HL-60 (cell line): Measurements from ENCODE around the gene CYTIP.

Source experiments
- DNase-seq, 2 experiments: peaks; one replicate each; pipeline ENCODE4 v3.0.0-alpha.2; 2010 to 2020; ENCODE audit warnings: low read depth in 1 of 2, low spot score in 1 of 2
- H3K27ac ChIP-seq: fragments of 250-450 bp; sonication (Bioruptor Pico); replicated peaks from 2 replicates; pipeline ENCODE4 v1.5.1; 2020; ENCODE audit warnings: mild to moderate bottlenecking, moderate library complexity
- H3K27me3 ChIP-seq: fragments of 250-450 bp; sonication (Bioruptor Pico); 2 replicates; pipeline ENCODE4 v1.5.1; 2021; ENCODE audit warnings: mild to moderate bottlenecking, moderate library complexity; ENCODE audit not compliant: insufficient read depth, poor library complexity, severe bottlenecking
- H3K4me3 ChIP-seq: replicated peaks from 2 replicates; pipeline ENCODE4 v1.5.1; 2011; ENCODE audit warnings: mild to moderate bottlenecking, control low read depth, low read length; ENCODE audit not compliant: insufficient read depth
- GABPA ChIP-seq: IDR thresholded peaks from 2 replicates; pipeline ENCODE4 v1.6.1; 2012; ENCODE audit warnings: low read depth
- POLR2AphosphoS5 ChIP-seq: IDR thresholded peaks from 2 replicates; pipeline ENCODE4 v1.6.1; 2012; ENCODE audit warnings: low read depth
- SPI1 ChIP-seq: IDR thresholded peaks from 2 replicates; pipeline ENCODE4 v1.6.1; 2012; ENCODE audit warnings: low read depth, mild to moderate bottlenecking, borderline replicate concordance
- TF ChIP-seq, protein P1 (sequence below): IDR thresholded peaks from 2 replicates; pipeline ENCODE4 v1.6.1; 2012; ENCODE audit warnings: low read depth; ENCODE audit not compliant: insufficient replicate concordance
- TF ChIP-seq, protein P2 (sequence below): IDR thresholded peaks from one replicate; pipeline ENCODE4 v1.5.1; 2011; ENCODE audit warnings: low read length, control low read depth, inconsistent platforms; ENCODE audit not compliant: insufficient read depth

The CYTIP gene

DNA sequence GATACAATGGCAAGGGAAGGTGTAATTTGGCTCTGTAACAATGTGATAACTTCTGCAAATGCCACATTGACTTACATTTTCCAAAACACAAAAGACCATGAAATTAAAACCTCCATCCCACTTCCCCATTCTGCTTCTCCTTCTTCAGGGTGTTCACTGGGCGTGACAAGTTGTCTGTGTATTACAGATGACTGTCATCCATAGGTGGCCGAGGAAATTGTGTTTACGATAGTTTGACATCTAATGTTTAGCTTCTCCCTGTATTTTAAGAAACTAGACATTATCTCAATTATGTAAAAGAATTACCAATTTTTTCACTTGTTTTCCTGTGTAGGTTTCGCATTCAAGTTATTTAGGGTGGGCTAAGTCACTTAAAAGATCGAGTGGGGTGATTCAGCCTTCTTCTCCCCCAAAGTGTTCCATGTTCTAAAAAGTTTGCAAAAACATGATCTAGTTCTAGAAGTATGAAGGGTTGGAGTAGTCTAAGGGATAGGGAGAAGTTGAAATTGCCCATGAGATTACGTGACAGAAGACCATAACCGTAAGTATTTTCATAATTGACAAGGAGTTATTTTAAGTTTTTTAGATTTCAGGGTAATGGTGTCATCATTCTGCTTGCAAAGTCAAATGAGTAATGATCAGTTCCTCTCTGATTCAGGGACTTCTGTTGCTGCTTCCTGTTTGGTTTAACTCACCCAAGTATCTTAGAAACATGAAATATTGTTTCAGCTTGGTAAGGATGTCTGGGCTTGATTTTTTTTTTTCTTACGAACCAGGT is 25.2 kb upstream of the CYTIP start:
- peak; percentile 78 to 89 for DNase-seq
- Histone ChIP-seq H3K27ac (peak overlapping the region; percentile 95), H3K27me3 (no peaks in the 10 kb centered on the region), H3K4me3 (peak overlapping the region; percentile 18; the same call in 1 of the 2 replicates)
- TF ChIP-seq, protein P1, sequence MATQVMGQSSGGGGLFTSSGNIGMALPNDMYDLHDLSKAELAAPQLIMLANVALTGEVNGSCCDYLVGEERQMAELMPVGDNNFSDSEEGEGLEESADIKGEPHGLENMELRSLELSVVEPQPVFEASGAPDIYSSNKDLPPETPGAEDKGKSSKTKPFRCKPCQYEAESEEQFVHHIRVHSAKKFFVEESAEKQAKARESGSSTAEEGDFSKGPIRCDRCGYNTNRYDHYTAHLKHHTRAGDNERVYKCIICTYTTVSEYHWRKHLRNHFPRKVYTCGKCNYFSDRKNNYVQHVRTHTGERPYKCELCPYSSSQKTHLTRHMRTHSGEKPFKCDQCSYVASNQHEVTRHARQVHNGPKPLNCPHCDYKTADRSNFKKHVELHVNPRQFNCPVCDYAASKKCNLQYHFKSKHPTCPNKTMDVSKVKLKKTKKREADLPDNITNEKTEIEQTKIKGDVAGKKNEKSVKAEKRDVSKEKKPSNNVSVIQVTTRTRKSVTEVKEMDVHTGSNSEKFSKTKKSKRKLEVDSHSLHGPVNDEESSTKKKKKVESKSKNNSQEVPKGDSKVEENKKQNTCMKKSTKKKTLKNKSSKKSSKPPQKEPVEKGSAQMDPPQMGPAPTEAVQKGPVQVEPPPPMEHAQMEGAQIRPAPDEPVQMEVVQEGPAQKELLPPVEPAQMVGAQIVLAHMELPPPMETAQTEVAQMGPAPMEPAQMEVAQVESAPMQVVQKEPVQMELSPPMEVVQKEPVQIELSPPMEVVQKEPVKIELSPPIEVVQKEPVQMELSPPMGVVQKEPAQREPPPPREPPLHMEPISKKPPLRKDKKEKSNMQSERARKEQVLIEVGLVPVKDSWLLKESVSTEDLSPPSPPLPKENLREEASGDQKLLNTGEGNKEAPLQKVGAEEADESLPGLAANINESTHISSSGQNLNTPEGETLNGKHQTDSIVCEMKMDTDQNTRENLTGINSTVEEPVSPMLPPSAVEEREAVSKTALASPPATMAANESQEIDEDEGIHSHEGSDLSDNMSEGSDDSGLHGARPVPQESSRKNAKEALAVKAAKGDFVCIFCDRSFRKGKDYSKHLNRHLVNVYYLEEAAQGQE, result no peak
- TF ChIP-seq SPI1 (peak; percentile 99), POLR2AphosphoS5 (peak; percentile 37; the same call in 1 of the 2 replicates), GABPA (no peak)
- TF ChIP-seq, protein P2, sequence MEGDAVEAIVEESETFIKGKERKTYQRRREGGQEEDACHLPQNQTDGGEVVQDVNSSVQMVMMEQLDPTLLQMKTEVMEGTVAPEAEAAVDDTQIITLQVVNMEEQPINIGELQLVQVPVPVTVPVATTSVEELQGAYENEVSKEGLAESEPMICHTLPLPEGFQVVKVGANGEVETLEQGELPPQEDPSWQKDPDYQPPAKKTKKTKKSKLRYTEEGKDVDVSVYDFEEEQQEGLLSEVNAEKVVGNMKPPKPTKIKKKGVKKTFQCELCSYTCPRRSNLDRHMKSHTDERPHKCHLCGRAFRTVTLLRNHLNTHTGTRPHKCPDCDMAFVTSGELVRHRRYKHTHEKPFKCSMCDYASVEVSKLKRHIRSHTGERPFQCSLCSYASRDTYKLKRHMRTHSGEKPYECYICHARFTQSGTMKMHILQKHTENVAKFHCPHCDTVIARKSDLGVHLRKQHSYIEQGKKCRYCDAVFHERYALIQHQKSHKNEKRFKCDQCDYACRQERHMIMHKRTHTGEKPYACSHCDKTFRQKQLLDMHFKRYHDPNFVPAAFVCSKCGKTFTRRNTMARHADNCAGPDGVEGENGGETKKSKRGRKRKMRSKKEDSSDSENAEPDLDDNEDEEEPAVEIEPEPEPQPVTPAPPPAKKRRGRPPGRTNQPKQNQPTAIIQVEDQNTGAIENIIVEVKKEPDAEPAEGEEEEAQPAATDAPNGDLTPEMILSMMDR, result no peak

DNA sequence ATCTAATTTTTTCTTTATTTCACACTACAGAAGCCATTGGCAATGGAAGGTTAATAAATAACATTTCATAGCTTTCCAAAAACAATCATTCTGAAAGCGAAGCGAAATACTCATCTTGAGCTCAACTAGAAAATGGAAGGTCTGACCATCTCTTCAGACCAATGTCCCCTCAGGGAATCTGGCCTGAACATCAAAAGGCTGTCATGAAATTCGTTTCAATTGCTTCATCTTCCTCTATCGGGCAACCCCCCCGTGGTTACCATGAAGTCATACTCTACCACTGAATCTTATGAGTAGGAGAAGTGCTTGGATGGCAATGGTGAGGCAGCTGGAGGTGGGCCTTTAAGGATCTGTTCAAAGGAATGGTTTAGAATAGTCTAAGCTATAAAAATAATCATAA is 22.9 kb upstream of the CYTIP start:
- Histone ChIP-seq H3K4me3 (no peak overlapping the region), H3K27me3 (no peaks in the 10 kb centered on the region), H3K27ac (no peak overlapping the region)
- DNase-seq, result peak in 1 of 2 experiments; percentile 54
- TF ChIP-seq GABPA (no peak), SPI1 (no peak), POLR2AphosphoS5 (no peak)
- TF ChIP-seq, protein P2, result no peak
- TF ChIP-seq, protein P1, result no peak

DNA sequence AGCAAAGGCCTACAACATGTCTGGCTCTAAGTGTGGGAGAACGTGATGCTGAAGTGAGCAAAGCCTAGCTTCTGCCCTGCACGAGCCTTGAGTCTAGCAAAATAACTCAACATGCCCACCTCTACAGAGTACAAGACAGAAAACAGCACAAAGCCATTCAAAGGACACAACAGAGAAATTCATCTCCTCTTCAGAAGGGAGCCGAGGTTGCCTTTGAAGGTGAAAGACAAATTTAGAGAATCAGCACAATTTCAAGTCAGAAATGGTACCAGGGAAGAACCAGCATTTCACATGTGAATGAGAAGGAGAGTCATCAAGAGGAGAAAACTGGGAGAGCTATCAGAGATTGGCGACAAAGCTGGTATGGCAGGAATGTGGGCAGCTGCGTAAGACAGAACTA is 21.7 kb upstream of the CYTIP start:
- H3K27ac ChIP-seq, result no peak overlapping the region
- DNase-seq, result no peak
- no peaks in the 10 kb centered on the region for H3K27me3 ChIP-seq
- TF ChIP-seq, protein P2, result no peak
- TF ChIP-seq POLR2AphosphoS5 (no peak), SPI1 (no peak), GABPA (no peak)
- TF ChIP-seq, protein P1, result no peak
- no peak overlapping the region for H3K4me3 ChIP-seq
